AML-193 (cell line): ENCODE data around the gene LBH.
"Not testable (repeated sequence)": the region's sequence is repeated elsewhere in the genome, so short reads cannot be mapped to it uniquely, and the experiment has no call there.

Source experiments
- DNase-seq, 2 experiments: peaks; one replicate each; lab custom pipeline; 2025; lab: John Stamatoyannopoulos, UW

LBH gene

GRCh38 chr2:30257266-30258214 lies 26.2 kb downstream of the LBH start:
- DNase-seq = no peak

GRCh38 chr2:30259071-30259470 lies 27.7 kb downstream of the LBH start:
- DNase-seq = no peak

- DNase-seq = no peak
These were observed 28.7 kb downstream of the LBH start for GRCh38 chr2:30259827-30260679.

- DNase-seq = no peak
These were observed 29.6 kb downstream of the LBH start for GRCh38 chr2:30260941-30261340.

GRCh38 chr2:30261695-30262211 lies 30.4 kb downstream of the LBH start:
- DNase-seq = no peak

- DNase-seq = no peak
These were observed 31.5 kb downstream of the LBH start for GRCh38 chr2:30262716-30263309.

GRCh38 chr2:30264274-30264673 lies 32.9 kb downstream of the LBH start:
- no peak for DNase-seq

GRCh38 chr2:30265052-30266015 lies 34.0 kb downstream of the LBH start:
- no peak for DNase-seq

- DNase-seq = peak; percentile 20 to 43
These were observed 34.8 kb downstream of the LBH start for GRCh38 chr2:30266051-30266621.

- no peak for DNase-seq
These were observed 35.4 kb downstream of the LBH start for GRCh38 chr2:30266705-30267104.

- DNase-seq = no peak
These were observed 36.0 kb downstream of the LBH start for GRCh38 chr2:30267161-30267975.

GRCh38 chr2:30268296-30268871 lies 37.0 kb downstream of the LBH start:
- DNase-seq = no peak

- not testable (repeated sequence) for DNase-seq
These were observed 37.9 kb downstream of the LBH start for GRCh38 chr2:30269114-30269770.

GRCh38 chr2:30269771-30270145 lies 38.4 kb downstream of the LBH start:
- DNase-seq = no peak

GRCh38 chr2:30270166-30270565 lies 38.8 kb downstream of the LBH start:
- DNase-seq = no peak

- no peak for DNase-seq
These were observed 40.0 kb downstream of the LBH start for GRCh38 chr2:30271301-30271700.

- no peak for DNase-seq
These were observed 41.0 kb downstream of the LBH start for GRCh38 chr2:30272286-30272685.

- DNase-seq = no peak
These were observed 41.6 kb downstream of the LBH start for GRCh38 chr2:30272761-30273573.
